GM12891 (cell line): Measurements from ENCODE around the gene RRAS2.

Experiments used
- POLR2A ChIP-seq: IDR thresholded peaks from 2 replicates; pipeline ENCODE4 v1.6.1; 2011; ENCODE audit warnings: low read depth, low read length, control low read depth
- POLR2AphosphoS5 ChIP-seq: IDR thresholded peaks from 2 replicates; pipeline ENCODE4 v1.6.1; 2011; ENCODE audit warnings: low read depth, low read length, control low read depth
- TAF1 ChIP-seq: IDR thresholded peaks from 2 replicates; pipeline ENCODE4 v1.6.1; 2011; ENCODE audit warnings: low read depth, low read length, control low read depth

GRCh38 chr11:14334192-14334591 lies 24.8 kb downstream of the RRAS2 start:
- TF ChIP-seq TAF1 = no peak
- no peak for TF ChIP-seq POLR2A
- no peak for TF ChIP-seq POLR2AphosphoS5
